HFF-Myc (cell line): Measurements from ENCODE around the gene SMARCA1.
"Not testable (repeated sequence)": the region's sequence is repeated elsewhere in the genome, so short reads cannot be mapped to it uniquely, and the experiment has no call there.

Experiments
- DNase-seq: peaks from one replicate; pipeline ENCODE4 v3.0.0-alpha.2; 2011; ENCODE audit warnings: low read depth; ENCODE audit errors: extremely low read depth
- H3K4me3 ChIP-seq: replicated peaks from 2 replicates; pipeline ENCODE4 v1.5.1; 2011; ENCODE audit warnings: low read depth, mild to moderate bottlenecking, control low read depth, low read length
- CTCF ChIP-seq: IDR thresholded peaks from 2 replicates; pipeline ENCODE4 v1.5.1; 2012; ENCODE audit warnings: mild to moderate bottlenecking, low read depth, low read length, control low read depth; ENCODE audit errors: missing control alignments

SMARCA1 gene

GRCh38 chrX:129561453-129561852 lies 38.2 kb upstream of the SMARCA1 start:
- TF ChIP-seq CTCF = no peak
- DNase-seq = no peak
- H3K4me3 ChIP-seq = no peak overlapping the region

- no peak for DNase-seq
- TF ChIP-seq CTCF = no peak
- no peak overlapping the region for H3K4me3 ChIP-seq
Measured at GRCh38 chrX:129559783-129560182, 36.5 kb upstream of the SMARCA1 start.

GRCh38 chrX:129557844-129558480 lies 34.7 kb upstream of the SMARCA1 start:
- no peak for DNase-seq
- H3K4me3 ChIP-seq = no peak overlapping the region
- TF ChIP-seq CTCF = no peak

- DNase-seq = no peak
- H3K4me3 ChIP-seq = no peak overlapping the region
- no peak for TF ChIP-seq CTCF
Measured at GRCh38 chrX:129556806-129557315, 33.6 kb upstream of the SMARCA1 start.

- not testable (repeated sequence) for DNase-seq
Measured at GRCh38 chrX:129554816-129555215, 31.5 kb upstream of the SMARCA1 start.

GRCh38 chrX:129553619-129554288 lies 30.5 kb upstream of the SMARCA1 start:
- DNase-seq = no peak
- H3K4me3 ChIP-seq = no peak overlapping the region
- TF ChIP-seq CTCF = no peak

More at GRCh38 chrX:129554816-129555215, 31.5 kb upstream of the SMARCA1 start:
- not testable (repeated sequence) for H3K4me3 ChIP-seq

- DNase-seq = no peak
- TF ChIP-seq CTCF = no peak
- no peak overlapping the region for H3K4me3 ChIP-seq
Measured at GRCh38 chrX:129549124-129549523, 25.8 kb upstream of the SMARCA1 start.
